HuH-7.5 (cell line): ENCODE data around the gene LCOR.
"Not testable (repeated sequence)": the region's sequence is repeated elsewhere in the genome, so short reads cannot be mapped to it uniquely, and the experiment has no call there.

Source experiments
- DNase-seq: peaks from one replicate; pipeline ENCODE4 v3.0.0; 2011; ENCODE audit warnings: low spot score

Gene LCOR

GRCh38 chr10:97013983-97014382 lies 181.9 kb downstream of the LCOR start:
- no peak for DNase-seq

- no peak for DNase-seq
These were observed 183.1 kb downstream of the LCOR start for GRCh38 chr10:97015240-97015639.

- no peak for DNase-seq
These were observed 184.8 kb downstream of the LCOR start for GRCh38 chr10:97016728-97017473.

GRCh38 chr10:97017474-97017903 lies 185.4 kb downstream of the LCOR start:
- DNase-seq, result no peak

GRCh38 chr10:97018251-97019212 lies 186.4 kb downstream of the LCOR start:
- no peak for DNase-seq

GRCh38 chr10:97019213-97019844 lies 187.2 kb downstream of the LCOR start:
- no peak for DNase-seq

GRCh38 chr10:97020452-97021400 lies 188.6 kb downstream of the LCOR start:
- no peak for DNase-seq

GRCh38 chr10:97022616-97023015 lies 190.5 kb downstream of the LCOR start:
- DNase-seq, result no peak

GRCh38 chr10:97023401-97024167 lies 191.5 kb downstream of the LCOR start:
- DNase-seq, result no peak

GRCh38 chr10:97024168-97025073 lies 192.3 kb downstream of the LCOR start:
- DNase-seq, result no peak

- DNase-seq, result peak; percentile 66
These were observed 193.6 kb downstream of the LCOR start for GRCh38 chr10:97025613-97026242.

GRCh38 chr10:97028126-97028831 lies 196.2 kb downstream of the LCOR start:
- no peak for DNase-seq

- DNase-seq, result no peak
These were observed 196.7 kb downstream of the LCOR start for GRCh38 chr10:97028832-97029178.

GRCh38 chr10:97029271-97029670 lies 197.2 kb downstream of the LCOR start:
- no peak for DNase-seq

GRCh38 chr10:97030894-97031293 lies 198.8 kb downstream of the LCOR start:
- DNase-seq, result no peak

GRCh38 chr10:97031459-97031858 lies 199.4 kb downstream of the LCOR start:
- DNase-seq, result no peak

- no peak for DNase-seq
These were observed 200.5 kb downstream of the LCOR start for GRCh38 chr10:97032624-97033023.

GRCh38 chr10:97033841-97034240 lies 201.7 kb downstream of the LCOR start:
- DNase-seq, result not testable (repeated sequence)

GRCh38 chr10:97034301-97034700 lies 202.2 kb downstream of the LCOR start:
- DNase-seq, result no peak
